ENCODE results near the gene VPS52.
A peak's percentile ranks its signal among the peaks of the same experiment; 100 is the strongest.

The VPS52 gene, protein sequence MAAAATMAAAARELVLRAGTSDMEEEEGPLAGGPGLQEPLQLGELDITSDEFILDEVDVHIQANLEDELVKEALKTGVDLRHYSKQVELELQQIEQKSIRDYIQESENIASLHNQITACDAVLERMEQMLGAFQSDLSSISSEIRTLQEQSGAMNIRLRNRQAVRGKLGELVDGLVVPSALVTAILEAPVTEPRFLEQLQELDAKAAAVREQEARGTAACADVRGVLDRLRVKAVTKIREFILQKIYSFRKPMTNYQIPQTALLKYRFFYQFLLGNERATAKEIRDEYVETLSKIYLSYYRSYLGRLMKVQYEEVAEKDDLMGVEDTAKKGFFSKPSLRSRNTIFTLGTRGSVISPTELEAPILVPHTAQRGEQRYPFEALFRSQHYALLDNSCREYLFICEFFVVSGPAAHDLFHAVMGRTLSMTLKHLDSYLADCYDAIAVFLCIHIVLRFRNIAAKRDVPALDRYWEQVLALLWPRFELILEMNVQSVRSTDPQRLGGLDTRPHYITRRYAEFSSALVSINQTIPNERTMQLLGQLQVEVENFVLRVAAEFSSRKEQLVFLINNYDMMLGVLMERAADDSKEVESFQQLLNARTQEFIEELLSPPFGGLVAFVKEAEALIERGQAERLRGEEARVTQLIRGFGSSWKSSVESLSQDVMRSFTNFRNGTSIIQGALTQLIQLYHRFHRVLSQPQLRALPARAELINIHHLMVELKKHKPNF

DNA sequence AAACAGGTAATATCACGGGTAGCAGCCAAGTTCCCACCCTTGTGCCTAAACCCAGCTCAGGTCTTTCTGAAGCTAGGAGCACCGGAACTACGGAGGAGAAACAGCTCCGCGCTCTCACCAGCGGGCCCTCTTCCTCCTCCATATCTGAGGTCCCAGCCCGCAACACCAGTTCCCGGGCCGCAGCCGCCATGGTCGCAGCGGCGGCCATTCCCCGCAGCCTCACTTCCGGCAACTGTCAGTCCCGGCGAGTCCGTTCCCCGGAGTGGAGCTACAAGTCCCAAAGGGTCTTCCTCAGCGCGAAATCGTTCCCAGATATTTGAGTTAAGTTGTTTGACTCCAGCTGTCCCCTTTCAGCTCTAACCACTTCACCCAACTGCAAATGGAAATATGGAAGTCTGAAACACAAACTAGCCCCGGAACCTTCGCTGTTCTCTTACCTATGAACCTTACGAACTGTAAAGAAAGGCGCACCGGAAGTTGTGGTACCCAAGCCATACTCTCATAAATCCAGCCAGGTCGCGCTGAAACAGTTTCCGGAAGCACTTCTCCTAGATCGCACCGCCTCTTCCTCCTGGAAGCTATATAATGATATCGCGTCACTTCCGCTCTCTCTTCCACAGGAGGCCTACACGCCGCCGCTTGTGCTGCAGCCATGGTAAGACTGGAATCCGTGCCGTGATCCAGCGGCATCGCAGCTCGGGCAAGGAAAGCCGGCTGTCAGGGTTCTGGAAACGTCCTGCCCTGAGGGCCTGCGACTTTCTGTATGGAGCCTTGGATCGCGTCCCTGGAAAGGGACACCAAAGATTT lies at the start of gene VPS52, which contains the start of gene RPS18:
Gene VPS52 (minus strand): TSS at position 409 of the 807 bp plus-strand sequence. CDS start 201 bp downstream, at position 208.
Gene RPS18 (plus strand): TSS at position 608 of the 807 bp plus-strand sequence. CDS start 45 bp downstream, at position 653.
- CTCF ChIA-PET: interaction anchor here (0.6 to 2.8 kb wide), 14 partner anchors 9 to 287 kb away, joined by 3 to 14 read pairs (median 3); partner anchors contain the start of genes PFDN6 and WDR46
- Histone ChIP-seq H3K27ac (ENCODE audit: extremely low read depth, low read depth, low read length) (peak within 1 kb of the TSS; percentile 99), H3K4me1 (ENCODE audit: control insufficient read depth, insufficient read depth, low read length) (peaks cover 27% of the 10 kb centered on the region), H3K9me3 (ENCODE audit: control insufficient read depth, insufficient read depth, low read depth, low read length) (no peaks in the 10 kb centered on the region), H3K36me3 (ENCODE audit: control insufficient read depth in 2 of 2, insufficient read depth in 1 of 2, low read length in 2 of 2) (peaks cover 28 to 79% of the 10 kb centered on the region in 2 experiments), H3K4me3 (ENCODE audit: low read depth, low read length) (peak within 1 kb of the TSS; percentile 77)
- POLR2A ChIA-PET: interaction anchor here (0.6 to 3.1 kb wide), 35 partner anchors 9 to 1081 kb away, joined by 3 to 65 read pairs (median 7); partner anchors contain the start of genes CUTA, HSD17B8, PBX2 and PFDN6
- TF ChIP-seq ZNF266 (tag by site-specific recombination; IDR thresholded peaks at IDR 0.05; ENCODE audit: low read depth) (no peak), ZNF785 (tag by site-specific recombination; IDR thresholded peaks at IDR 0.05) (0 out of 2 replicates have a peak, but pooled peaks have one; percentile 15), ZBTB1 (tag by site-specific recombination; IDR thresholded peaks at IDR 0.05) (no peak), ZNF2 (tag by site-specific recombination; IDR thresholded peaks at IDR 0.05) (peak; percentile 95), IKZF3 (tag by site-specific recombination; IDR thresholded peaks at IDR 0.05) (no peak; the same call in 1 of the 2 replicates), ZFP37 (tag by site-specific recombination; IDR thresholded peaks at IDR 0.05) (peak; percentile 88), ZSCAN23 (tag by site-specific recombination; IDR thresholded peaks at IDR 0.05) (peak; percentile 37; the same call in 1 of the 2 replicates), ZNF423 (tag by site-specific recombination; IDR thresholded peaks at IDR 0.05) (0 out of 2 replicates have a peak, but pooled peaks have one; percentile 10), ZNF404 (tag by site-specific recombination; IDR thresholded peaks at IDR 0.05) (no peak), ZFP69B (tag by site-specific recombination; IDR thresholded peaks at IDR 0.05) (peak; percentile 10; the same call in 1 of the 2 replicates), REPIN1 (tag by site-specific recombination; IDR thresholded peaks at IDR 0.05; ENCODE audit: low read depth) (0 out of 2 replicates have a peak, but pooled peaks have one; percentile 12), ZNF335 (tag by site-specific recombination; conservative IDR thresholded peaks at IDR 0.05) (peak; percentile 76), ZNF211 (tag by site-specific recombination; IDR thresholded peaks at IDR 0.05; ENCODE audit: low read depth) (no peak), ZNF660 (tag by site-specific recombination; IDR thresholded peaks at IDR 0.05) (peak; percentile 92), GLI4 (tag by site-specific recombination; IDR thresholded peaks at IDR 0.05) (peak; percentile 39)
- TF ChIP-seq, protein P1, sequence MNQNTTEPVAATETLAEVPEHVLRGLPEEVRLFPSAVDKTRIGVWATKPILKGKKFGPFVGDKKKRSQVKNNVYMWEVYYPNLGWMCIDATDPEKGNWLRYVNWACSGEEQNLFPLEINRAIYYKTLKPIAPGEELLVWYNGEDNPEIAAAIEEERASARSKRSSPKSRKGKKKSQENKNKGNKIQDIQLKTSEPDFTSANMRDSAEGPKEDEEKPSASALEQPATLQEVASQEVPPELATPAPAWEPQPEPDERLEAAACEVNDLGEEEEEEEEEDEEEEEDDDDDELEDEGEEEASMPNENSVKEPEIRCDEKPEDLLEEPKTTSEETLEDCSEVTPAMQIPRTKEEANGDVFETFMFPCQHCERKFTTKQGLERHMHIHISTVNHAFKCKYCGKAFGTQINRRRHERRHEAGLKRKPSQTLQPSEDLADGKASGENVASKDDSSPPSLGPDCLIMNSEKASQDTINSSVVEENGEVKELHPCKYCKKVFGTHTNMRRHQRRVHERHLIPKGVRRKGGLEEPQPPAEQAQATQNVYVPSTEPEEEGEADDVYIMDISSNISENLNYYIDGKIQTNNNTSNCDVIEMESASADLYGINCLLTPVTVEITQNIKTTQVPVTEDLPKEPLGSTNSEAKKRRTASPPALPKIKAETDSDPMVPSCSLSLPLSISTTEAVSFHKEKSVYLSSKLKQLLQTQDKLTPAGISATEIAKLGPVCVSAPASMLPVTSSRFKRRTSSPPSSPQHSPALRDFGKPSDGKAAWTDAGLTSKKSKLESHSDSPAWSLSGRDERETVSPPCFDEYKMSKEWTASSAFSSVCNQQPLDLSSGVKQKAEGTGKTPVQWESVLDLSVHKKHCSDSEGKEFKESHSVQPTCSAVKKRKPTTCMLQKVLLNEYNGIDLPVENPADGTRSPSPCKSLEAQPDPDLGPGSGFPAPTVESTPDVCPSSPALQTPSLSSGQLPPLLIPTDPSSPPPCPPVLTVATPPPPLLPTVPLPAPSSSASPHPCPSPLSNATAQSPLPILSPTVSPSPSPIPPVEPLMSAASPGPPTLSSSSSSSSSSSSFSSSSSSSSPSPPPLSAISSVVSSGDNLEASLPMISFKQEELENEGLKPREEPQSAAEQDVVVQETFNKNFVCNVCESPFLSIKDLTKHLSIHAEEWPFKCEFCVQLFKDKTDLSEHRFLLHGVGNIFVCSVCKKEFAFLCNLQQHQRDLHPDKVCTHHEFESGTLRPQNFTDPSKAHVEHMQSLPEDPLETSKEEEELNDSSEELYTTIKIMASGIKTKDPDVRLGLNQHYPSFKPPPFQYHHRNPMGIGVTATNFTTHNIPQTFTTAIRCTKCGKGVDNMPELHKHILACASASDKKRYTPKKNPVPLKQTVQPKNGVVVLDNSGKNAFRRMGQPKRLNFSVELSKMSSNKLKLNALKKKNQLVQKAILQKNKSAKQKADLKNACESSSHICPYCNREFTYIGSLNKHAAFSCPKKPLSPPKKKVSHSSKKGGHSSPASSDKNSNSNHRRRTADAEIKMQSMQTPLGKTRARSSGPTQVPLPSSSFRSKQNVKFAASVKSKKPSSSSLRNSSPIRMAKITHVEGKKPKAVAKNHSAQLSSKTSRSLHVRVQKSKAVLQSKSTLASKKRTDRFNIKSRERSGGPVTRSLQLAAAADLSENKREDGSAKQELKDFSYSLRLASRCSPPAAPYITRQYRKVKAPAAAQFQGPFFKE (tag by site-specific recombination; IDR thresholded peaks at IDR 0.05; ENCODE audit: borderline replicate concordance): no peak
- TF ChIP-seq, protein P2, sequence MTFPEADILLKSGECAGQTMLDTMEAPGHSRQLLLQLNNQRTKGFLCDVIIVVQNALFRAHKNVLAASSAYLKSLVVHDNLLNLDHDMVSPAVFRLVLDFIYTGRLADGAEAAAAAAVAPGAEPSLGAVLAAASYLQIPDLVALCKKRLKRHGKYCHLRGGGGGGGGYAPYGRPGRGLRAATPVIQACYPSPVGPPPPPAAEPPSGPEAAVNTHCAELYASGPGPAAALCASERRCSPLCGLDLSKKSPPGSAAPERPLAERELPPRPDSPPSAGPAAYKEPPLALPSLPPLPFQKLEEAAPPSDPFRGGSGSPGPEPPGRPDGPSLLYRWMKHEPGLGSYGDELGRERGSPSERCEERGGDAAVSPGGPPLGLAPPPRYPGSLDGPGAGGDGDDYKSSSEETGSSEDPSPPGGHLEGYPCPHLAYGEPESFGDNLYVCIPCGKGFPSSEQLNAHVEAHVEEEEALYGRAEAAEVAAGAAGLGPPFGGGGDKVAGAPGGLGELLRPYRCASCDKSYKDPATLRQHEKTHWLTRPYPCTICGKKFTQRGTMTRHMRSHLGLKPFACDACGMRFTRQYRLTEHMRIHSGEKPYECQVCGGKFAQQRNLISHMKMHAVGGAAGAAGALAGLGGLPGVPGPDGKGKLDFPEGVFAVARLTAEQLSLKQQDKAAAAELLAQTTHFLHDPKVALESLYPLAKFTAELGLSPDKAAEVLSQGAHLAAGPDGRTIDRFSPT (tag by site-specific recombination; IDR thresholded peaks at IDR 0.05): peak; percentile 79
- TF ChIP-seq, protein P3, sequence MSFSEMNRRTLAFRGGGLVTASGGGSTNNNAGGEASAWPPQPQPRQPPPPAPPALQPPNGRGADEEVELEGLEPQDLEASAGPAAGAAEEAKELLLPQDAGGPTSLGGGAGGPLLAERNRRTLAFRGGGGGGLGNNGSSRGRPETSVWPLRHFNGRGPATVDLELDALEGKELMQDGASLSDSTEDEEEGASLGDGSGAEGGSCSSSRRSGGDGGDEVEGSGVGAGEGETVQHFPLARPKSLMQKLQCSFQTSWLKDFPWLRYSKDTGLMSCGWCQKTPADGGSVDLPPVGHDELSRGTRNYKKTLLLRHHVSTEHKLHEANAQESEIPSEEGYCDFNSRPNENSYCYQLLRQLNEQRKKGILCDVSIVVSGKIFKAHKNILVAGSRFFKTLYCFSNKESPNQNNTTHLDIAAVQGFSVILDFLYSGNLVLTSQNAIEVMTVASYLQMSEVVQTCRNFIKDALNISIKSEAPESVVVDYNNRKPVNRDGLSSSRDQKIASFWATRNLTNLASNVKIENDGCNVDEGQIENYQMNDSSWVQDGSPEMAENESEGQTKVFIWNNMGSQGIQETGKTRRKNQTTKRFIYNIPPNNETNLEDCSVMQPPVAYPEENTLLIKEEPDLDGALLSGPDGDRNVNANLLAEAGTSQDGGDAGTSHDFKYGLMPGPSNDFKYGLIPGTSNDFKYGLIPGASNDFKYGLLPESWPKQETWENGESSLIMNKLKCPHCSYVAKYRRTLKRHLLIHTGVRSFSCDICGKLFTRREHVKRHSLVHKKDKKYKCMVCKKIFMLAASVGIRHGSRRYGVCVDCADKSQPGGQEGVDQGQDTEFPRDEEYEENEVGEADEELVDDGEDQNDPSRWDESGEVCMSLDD (tag by site-specific recombination; IDR thresholded peaks at IDR 0.05): peak; percentile 75
- TF ChIP-seq, protein P4, sequence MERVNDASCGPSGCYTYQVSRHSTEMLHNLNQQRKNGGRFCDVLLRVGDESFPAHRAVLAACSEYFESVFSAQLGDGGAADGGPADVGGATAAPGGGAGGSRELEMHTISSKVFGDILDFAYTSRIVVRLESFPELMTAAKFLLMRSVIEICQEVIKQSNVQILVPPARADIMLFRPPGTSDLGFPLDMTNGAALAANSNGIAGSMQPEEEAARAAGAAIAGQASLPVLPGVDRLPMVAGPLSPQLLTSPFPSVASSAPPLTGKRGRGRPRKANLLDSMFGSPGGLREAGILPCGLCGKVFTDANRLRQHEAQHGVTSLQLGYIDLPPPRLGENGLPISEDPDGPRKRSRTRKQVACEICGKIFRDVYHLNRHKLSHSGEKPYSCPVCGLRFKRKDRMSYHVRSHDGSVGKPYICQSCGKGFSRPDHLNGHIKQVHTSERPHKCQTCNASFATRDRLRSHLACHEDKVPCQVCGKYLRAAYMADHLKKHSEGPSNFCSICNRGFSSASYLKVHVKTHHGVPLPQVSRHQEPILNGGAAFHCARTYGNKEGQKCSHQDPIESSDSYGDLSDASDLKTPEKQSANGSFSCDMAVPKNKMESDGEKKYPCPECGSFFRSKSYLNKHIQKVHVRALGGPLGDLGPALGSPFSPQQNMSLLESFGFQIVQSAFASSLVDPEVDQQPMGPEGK (tag by site-specific recombination; IDR thresholded peaks at IDR 0.05): peak; percentile 24; the same call in 1 of the 2 replicates
- TF ChIP-seq, protein P5, sequence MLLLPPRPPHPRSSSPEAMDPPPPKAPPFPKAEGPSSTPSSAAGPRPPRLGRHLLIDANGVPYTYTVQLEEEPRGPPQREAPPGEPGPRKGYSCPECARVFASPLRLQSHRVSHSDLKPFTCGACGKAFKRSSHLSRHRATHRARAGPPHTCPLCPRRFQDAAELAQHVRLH (tag by site-specific recombination; IDR thresholded peaks at IDR 0.05): peak; percentile 97
